Spleen (tissue), 10 donors: Measurements from ENCODE around the gene LRRC15. TPM values are rescaled to one million over a fixed set of nuclear protein-coding genes. Genes with fewer than 3 reads are reported as not detected.

Experiments
- polyA plus RNA-seq, 3 donors: library from polyadenylated mRNA; stranded (reverse); fragments of 200-250 nt; gene quantifications; one replicate each; pipeline ENCODE4 v1.2.1, GENCODE V29; 2013
- total RNA-seq, 7 donors: library from RNA; depleted of rRNA in 3 of 7; stranded (reverse); fragments of >200 nt in 3 of 7; fragmentation: NEBNext Ultra II Directional in 4 of 7; extraction: Animal tissue kit (Norgen Biotek cat#: 25700) in 4 of 7; gene quantifications; one replicate each; pipeline versions ENCODE4 v1.1.0 to v1.2.1, GENCODE V29; 2016 to 2021
- donor health status: healthy with polysubstance abuse.
- donor health status: DM: no; HTN: no; CAD: no; lungs with moderate emphysema.
- donor health status: DM: no; HTN: no; CAD: no.
- donor health status: Bipolar disorder and iron deficiency.
- donor health status: healthy.
- donor health status: DM: no; HTN: no; CAD: no.
- donor health status: DM: yes; HTN: yes; CAD: no.

Gene LRRC15
- total and polyA plus RNA-seq, 10 donors: 0.09 to 1.1 (median 0.35) TPM; not detected in 1

Other genes starting within 250 kb of the LRRC15 start
- gene HES1, start 233.6 kb downstream of the LRRC15 start, total RNA-seq: 10 to 100 TPM; 38.2 to 59.6 (median 40.3) TPM
- 10 to 100 TPM; 17.7 to 19.7 (median 19.6) TPM for gene HES1, start 233.6 kb downstream of the LRRC15 start, polyA plus RNA-seq
- gene CPN2, start 18.4 kb downstream of the LRRC15 start, total RNA-seq: 1 to 10 TPM in 1 of 7 donors, under 1 TPM in 6; 0.26 to 4.4 (median 0.47) TPM
- 1 to 10 TPM; 1.0 to 1.7 (median 1.2) TPM for gene CPN2, start 18.4 kb downstream of the LRRC15 start, polyA plus RNA-seq
- 1 to 10 TPM in 3 of 7 donors, under 1 TPM in 4; 0.51 to 1.8 (median 0.79) TPM for gene GP5, start 29.5 kb upstream of the LRRC15 start, total RNA-seq
- under 1 TPM; 0.15 to 0.27 (median 0.16) TPM for gene GP5, start 29.5 kb upstream of the LRRC15 start, polyA plus RNA-seq
- gene ATP13A3, start 117.3 kb upstream of the LRRC15 start, total RNA-seq: 100 to 1,000 TPM in 2 of 7 donors, 10 to 100 TPM in 5; 69.4 to 142 (median 87.5) TPM
- gene ATP13A3, start 117.3 kb upstream of the LRRC15 start, polyA plus RNA-seq: 10 to 100 TPM; 10.3 to 14.5 (median 11.0) TPM